ENCODE data around the gene RPL21.

- no peak for TF ChIP-seq CTCF (IDR thresholded peaks at IDR 0.05)
- TF ChIP-seq POLR2A (IDR thresholded peaks at IDR 0.05): no peak
Measured at GRCh38 chr13:27257648-27258253, 6.4 kb downstream of the RPL21 start.
